AG10803 (cell line): ENCODE measurements around the gene TAF4B.
A peak's percentile ranks its signal among the peaks of the same experiment; 100 is the strongest.

Experiments used
- DNase-seq: peaks from one replicate; pipeline ENCODE4 v3.0.0; 2010; ENCODE audit warnings: low read depth
- H3K4me3 ChIP-seq: 2 replicates; pipeline ENCODE4 v1.5.1; 2011; ENCODE audit warnings: mild to moderate bottlenecking, low read length, control low read depth
- CTCF ChIP-seq: conservative IDR thresholded peaks from 2 replicates; pipeline ENCODE4 v1.5.1; 2011; ENCODE audit warnings: mild to moderate bottlenecking, low read length, control low read depth, inconsistent platforms

TAF4B gene

GRCh38 chr18:26419746-26420145, 193.5 kb downstream of the TAF4B start:
- TF ChIP-seq CTCF = no peak
- DNase-seq = peak; percentile 11
- no peak overlapping the region for H3K4me3 ChIP-seq

- no peak for TF ChIP-seq CTCF
- no peak overlapping the region for H3K4me3 ChIP-seq
- no peak for DNase-seq
These were observed 195.3 kb downstream of the TAF4B start for GRCh38 chr18:26421503-26421902.

GRCh38 chr18:26421931-26422330, 195.7 kb downstream of the TAF4B start:
- H3K4me3 ChIP-seq = no peak overlapping the region
- TF ChIP-seq CTCF = no peak

GRCh38 chr18:26422472-26423162, 196.4 kb downstream of the TAF4B start:
- no peak for DNase-seq
- no peak for TF ChIP-seq CTCF
- H3K4me3 ChIP-seq = no peak overlapping the region

More at GRCh38 chr18:26421931-26422330, 195.7 kb downstream of the TAF4B start:
- no peak for DNase-seq

- TF ChIP-seq CTCF = no peak
- no peak for DNase-seq
- no peak overlapping the region for H3K4me3 ChIP-seq
These were observed 198.3 kb downstream of the TAF4B start for GRCh38 chr18:26424428-26425147.

- peak; percentile 35 for DNase-seq
- no peak for TF ChIP-seq CTCF
- H3K4me3 ChIP-seq = no peak overlapping the region
These were observed 198.9 kb downstream of the TAF4B start for GRCh38 chr18:26425148-26425531.
